ENCODE measurements around the gene PLEKHG3.
"Not testable (repeated sequence)": the region's sequence is repeated elsewhere in the genome, so short reads cannot be mapped to it uniquely, and the experiment has no call there.

DNA sequence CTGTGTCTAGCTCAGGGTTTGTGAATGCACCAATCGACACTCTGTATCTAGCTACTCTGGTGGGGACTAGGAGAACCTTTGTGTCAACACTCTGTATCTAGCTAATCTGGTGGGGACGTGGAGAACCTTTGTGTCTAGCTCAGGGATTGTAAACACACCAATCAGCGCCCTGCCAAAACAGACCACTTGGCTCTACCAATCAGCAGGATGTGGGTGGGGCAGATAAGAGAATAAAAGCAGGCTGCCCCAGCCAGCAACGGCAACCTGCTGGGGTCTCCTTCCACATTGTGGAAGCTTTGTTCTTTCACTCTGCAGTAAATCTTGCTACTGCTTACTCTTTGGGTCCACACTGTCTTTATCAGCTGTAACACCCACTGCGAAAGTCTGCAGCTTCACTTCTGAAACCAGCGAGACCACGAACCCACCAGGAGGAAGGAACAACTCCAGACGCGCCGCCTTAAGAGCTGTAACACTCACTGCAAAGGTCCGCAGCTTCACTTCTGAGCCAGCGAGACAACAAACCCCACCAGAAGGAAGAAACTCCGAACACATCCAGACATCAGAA is 45.4 kb upstream of the PLEKHG3 start:
- not testable (repeated sequence) for TF ChIP-seq CTCF, POLR2A, EP300 (IDR thresholded peaks at IDR 0.05)
